Activated naive CD4-positive, alpha-beta T cell (primary cell): ENCODE data around the gene TSPAN32.
A peak's percentile ranks its signal among the peaks of the same experiment; 100 is the strongest.
"Not testable (repeated sequence)": the region's sequence is repeated elsewhere in the genome, so short reads cannot be mapped to it uniquely, and the experiment has no call there.

Source experiments
- DNase-seq, 4 experiments: peaks; one replicate each; lab custom pipeline; 2025; lab: John Stamatoyannopoulos, UW

TSPAN32 gene

DNA sequence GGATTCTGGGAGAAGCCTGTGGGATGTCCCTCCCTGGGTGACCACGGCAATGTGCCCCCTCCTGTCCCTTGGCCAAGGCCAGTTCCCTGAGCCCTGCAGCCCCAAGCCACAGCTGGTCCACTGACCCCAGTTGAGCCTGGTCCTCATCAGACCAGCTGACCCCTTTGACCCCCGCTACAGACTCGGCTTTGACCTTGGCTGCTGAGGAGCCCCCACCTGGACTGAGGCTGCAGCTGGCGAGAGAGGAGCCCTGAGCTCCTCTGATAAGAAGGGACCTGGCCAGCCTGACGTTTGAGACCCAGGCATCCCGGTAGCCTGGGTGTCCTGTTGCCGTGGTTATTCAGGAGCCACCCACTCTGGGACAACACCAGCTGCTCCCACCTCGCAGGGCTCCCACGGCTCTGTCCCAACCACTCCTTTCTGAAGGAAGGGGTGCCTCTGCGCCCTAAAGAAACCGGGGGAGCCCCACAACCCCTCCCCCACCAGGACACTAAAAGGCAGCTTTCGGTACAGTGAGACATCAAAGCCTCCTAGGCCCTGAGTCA is 34.4 kb upstream of the TSPAN32 start:
- DNase-seq, result no peak

DNA sequence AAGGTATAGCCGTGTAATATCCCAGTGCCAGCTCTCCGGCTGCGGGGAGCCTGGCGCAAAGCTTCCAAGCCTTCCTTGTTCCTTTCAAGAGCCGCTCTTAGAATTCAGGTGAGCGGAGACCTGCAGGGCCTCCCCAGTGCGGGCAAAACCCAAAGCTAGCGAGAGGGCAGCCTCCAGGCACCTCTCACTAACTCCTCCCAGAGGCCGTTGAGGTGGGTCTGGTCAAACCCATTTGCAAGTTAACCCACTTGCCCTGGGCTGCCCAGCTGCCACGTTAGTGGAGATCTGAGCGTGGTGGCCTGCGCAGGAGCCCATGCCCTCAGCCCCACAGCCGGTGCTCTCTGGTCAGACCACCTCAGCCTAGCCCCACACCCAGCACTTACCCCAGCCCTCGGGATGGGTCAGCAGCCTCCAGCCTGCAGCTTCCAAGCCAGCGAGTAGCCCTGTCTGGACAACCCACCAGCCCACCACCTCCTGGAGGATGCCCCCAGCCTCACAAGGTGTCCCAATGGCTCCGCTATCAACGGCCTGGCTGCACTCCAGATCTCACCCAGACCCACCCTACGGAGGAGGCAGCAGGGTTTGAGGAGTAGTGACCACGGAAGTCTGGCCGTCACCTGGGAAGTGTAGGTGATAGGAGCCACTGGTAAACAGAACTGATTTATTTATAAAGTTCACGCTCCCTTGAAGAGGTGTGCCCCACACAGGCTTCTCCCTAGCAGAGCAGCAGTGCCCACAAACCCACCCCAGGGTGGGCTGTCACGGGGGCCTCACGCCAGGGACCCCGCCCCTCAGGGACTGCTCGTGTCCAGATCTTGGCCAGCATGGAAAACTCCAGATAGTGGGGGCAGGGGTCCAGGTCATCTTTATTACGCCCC is 33.7 kb upstream of the TSPAN32 start:
- DNase-seq, result no peak

DNA sequence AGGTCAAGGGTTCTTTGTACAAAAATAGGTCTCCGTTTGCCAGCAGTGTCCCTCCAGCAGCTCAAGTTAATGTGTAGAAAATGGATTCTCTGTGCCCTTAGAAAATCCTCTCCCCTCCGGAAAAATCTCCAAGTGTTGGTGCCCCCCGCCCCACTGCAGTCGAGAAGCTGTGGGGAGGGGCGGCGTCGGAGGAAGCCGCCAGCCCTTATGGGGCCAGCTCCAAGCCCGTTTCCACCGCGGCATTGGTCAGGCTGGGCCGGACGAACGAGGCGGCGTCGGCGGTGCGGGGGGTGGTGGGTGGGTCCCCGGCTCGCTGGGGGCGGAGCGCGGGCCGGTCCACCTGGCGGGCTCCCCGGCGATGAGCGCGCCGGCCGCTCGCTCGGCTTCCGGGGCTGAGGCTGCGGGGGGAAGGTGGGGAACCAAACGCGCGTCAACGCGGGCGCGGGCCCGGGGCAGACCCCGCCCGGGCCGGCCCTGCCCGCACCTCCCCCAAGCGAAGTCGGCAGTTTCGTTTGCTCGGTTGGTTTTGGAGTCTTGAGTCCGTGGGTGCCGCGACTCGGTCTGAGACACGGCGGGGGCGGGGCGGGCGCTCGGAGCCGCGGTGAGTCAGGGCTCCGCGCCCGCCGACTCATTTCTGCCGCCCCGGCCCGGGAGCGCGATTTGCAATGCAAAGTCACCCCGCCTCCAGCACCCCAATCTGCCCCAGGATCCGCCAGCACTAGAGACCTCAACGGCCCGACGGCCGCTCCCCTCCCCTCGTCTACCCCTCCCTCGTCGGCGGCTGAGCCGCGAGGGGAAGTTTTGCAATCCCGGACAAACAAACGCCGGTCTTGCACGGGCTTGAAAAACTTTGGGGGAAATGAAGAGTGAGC is 32.8 kb upstream of the TSPAN32 start:
- peak in 3 of 4 experiments; percentile 25 to 54 (median 33) for DNase-seq

DNA sequence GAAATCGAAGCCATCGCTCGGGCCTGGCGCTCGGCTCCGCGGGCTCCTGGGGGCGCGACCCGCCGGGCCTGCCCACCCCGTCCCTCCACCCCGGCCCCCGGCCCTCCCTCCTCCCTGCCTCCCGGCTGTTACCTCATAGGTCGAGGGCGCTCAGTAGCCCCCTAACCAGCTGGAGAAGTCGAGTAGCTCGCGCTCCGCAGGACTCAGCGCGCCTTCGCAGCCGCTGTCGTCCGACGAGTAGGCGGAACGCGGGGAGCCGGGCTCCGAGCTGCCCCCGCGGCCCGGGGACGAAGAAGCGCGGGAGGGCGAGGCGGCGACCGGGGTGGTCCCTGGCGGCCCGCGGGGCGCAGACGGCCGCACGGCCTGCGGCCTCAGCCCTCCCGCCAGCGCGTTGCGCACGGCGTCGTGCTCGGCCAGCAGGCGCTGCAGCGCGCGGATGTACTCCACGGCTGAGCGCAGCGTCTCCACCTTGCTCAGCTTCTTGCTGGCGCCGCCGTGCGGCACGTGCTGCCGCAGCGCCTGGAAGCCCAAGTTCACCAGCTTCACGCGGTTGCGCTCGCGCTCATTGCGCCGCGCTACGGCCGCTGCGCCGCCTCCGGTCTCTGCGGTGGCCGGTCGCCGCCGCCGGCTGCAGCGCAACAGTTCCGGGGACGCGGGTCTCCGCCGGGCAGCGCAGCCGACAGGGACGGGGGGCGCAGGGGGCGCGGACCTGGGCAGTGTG is 32.1 kb upstream of the TSPAN32 start:
- DNase-seq, result peak in 2 of 4 experiments; percentile 11 to 30

DNA sequence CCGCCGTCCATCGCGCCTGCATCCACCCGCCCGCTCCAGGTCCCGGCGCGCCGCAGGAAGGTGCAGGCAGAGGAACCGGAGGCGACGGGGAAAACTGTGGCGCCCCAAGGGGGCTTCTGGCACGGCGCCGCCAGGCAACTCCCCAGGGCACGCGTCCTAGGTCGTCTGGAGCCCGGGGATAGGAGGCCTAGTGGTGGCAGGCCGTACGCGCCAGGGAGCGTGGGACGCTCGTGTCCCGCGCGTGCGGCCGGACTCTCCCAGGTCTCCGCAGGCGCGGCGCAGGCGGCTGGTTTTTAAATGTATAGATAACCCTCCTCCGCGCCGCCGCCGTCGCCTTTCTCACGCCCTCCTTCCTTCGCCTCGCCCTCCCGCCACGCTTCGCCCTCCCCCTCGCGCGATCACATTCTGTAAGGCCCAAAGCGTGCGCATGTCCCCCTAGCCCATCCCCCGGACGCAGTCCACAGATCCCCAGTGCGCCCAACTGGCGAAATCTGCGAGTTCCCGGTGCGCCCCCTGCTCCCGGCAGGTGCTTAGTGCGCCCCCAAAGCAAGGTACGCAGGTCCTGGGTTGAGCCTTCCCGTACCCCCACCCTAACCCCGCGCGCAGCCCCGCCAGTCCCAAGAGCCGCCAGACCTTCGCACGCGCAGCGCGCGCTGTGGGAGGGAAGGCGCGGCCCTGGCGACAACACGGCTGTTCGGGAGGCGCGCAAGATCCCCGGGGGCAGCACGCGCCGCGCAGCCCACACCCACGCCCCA is 31.3 kb upstream of the TSPAN32 start, which contains the start of gene ASCL2:
Gene ASCL2, minus strand, starts transcription at position 267 of the 755 bp plus-strand sequence. Its CDS starts 256 bp downstream, at position 11.
- DNase-seq, result no peak

DNA sequence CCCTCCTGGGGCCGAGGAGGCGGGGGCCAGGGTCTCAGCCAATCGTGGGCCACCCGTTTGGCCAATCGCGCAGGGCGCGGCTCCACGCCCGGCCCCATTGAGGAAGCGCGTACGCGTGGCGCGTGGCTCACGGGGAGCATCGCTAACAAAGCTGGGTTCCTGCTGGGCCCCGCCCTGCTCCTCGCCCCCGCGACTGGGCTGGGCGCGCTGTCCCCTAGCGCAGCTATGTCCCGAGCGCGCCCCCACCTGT is 30.8 kb upstream of the TSPAN32 start:
- DNase-seq, result peak in 1 of 4 experiments; percentile 18

DNA sequence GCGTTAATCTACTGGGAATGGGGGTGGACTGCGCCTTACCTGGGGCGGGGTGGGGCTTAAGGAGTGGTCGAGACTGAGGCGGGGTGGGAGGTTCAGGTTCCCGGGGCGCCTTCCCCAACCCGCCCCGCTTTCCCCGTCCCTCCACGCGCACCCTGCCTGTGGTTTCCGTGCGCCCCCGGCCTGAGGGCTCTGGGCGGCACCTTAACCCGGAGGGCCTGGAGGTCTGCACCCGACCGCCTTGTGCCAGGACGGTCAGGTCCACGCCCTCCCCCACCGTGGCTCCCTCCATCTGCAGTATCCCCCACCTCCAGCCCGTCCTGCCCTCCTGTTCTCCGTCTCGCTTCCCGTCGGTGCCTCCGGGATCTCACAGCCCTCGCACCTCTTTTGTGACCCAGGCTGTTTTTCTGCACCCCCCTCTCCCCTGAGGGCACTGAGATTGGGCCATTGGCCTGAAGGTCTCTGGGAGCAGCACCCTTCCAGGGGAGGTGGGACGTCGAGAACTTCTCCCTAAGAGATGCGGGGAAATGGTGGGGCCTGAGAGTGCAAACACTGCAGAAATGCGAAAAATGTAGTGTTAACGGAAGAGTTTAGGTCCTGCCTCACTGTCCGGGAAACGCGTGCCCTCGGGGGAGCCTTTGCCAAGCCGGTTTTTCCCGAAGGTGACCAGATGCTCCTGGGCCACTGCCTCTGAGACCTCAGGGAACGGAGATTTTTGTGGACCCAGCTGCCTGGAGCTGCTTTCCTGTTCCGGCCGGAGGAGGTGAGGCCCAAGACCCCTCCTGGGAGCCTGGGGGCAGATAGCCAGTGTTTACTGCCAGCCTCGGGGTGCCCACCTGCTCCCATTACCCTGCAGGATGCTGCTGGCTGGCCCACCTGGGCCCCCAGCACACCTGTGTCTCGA is 30.2 kb upstream of the TSPAN32 start:
- DNase-seq, result no peak

DNA sequence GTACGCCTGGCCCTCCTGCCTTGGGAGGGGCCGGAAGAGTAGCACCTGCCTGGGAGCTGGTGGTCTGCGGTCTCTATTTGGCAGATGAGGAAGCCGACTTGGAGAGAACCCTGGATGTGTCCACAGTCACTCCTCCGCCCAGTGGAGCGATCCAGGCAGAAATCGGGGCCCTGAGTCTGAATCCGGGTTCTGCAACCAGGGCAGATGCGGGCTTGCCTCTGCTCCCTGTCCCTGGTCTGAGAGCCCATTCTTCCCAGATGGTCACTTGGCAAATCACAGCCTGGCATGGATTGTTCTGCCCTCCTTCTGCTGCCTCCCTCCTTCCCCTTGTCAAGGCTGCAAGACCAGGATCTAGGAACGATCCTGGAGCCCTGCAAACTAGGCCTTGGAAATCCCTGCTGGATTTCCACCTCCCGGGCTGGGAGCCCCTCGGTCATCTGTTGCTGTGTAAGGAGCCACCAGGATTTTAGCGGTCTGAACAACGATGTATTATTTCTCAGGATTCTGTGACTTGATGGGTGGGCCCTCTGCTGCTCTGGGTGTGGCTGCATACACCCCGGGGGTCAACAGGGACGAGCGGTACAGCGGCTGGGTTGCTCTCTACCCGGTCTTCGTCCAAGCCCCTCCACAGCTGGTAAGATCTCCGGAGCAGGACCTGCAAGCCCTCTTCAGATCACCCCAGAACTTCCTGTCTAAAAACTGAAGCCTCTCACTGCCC is 29.4 kb upstream of the TSPAN32 start:
- DNase-seq, result no peak

DNA sequence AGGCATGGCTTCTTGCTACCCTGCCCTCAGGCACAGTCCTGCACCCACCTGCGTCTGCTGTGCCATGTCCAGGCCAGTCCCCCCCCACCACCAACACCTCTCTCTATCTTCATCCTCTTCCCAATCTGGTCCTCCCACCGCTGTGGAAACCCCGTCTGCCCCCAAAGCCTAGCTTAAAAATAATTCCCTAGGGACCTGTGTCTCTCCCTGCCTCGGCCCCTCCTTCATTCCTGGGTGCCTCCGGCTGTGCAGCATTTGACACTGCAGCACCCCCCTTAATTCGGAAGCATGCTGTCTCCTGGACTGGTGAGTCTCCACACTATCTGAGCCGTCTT is 28.9 kb upstream of the TSPAN32 start:
- no peak for DNase-seq

DNA sequence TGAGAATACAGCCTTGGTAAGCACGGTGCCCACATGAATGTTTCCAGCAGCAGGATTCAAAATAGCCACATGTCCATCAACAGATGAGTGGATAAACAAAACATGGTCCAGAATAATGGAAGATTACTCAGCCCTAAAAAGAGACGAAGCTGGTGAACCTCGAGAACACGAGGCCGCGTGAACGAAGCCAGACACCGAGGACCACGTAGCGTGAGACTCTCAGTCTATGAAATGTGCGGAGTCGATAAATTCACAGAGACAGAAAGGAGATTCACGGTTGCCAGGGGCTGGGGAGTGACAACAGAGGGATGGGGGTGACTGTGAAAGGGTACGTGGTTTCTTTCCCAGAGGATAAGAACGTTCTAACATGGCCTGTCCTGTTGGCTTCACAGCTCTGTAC is 28.5 kb upstream of the TSPAN32 start:
- no peak for DNase-seq

DNA sequence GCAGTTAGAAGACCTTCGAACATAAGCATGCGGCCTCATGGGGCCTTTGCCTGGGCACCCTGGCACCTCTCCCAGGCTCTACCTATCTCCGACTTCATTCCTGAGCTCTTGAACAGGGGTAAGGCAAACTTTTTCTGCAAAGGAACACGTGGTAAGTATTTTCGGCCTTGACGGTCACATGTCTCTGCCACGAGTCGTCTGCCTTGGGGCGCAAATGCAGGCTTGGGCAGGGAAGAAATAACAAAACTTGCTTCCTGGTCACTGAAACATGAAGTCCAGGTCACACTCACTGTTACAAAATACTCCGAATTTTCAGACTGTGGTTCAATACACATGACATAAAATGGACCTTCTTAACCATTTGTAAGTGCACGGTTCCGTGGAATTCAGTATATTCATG is 28.0 kb upstream of the TSPAN32 start:
- DNase-seq, result no peak

DNA sequence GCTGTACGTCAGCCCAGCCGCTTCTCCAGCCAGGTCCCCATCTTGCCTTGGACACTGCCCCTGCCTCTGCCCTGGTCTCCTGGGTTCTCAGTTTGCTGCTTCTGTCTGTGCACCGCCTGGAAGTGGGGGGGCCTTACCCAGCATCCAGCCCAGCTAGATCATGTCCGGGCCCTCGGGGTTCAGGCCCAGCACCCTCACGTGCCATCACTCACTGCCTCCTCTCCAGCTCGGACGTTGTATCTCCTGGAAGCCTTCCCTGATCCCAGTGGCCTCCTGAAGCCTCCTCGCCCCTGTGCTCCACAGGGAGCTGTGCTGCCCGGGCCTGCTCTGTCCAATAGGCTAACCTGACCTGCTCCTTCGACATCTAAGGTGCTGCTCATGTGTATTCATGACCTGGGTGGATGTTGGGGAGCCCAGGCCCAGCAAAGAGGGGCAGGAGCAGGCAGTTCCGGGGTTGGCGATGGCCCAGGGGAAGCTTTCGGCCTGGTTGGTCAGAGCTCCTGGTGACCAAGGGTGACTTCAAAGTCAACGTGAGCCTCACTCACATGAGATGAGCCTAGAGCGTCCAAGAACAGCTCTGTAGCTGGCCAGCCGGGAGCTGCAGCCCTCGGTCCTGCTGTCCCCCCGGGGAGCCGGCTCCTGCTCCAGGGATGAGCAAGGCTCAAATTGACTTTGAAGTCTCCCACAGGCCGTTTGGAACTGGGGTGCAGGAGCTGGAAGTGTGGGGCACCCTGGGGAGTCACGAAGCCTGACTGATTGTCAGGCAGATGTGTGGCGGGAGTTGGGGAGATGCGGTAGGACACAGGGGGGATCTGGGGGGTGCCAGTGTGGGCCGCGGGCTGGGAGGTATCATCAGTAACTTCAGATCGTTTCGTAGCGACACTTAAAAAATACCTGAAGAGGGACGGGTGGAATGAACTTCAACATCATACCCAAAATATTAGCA is 26.2 kb upstream of the TSPAN32 start:
- DNase-seq, result no peak

DNA sequence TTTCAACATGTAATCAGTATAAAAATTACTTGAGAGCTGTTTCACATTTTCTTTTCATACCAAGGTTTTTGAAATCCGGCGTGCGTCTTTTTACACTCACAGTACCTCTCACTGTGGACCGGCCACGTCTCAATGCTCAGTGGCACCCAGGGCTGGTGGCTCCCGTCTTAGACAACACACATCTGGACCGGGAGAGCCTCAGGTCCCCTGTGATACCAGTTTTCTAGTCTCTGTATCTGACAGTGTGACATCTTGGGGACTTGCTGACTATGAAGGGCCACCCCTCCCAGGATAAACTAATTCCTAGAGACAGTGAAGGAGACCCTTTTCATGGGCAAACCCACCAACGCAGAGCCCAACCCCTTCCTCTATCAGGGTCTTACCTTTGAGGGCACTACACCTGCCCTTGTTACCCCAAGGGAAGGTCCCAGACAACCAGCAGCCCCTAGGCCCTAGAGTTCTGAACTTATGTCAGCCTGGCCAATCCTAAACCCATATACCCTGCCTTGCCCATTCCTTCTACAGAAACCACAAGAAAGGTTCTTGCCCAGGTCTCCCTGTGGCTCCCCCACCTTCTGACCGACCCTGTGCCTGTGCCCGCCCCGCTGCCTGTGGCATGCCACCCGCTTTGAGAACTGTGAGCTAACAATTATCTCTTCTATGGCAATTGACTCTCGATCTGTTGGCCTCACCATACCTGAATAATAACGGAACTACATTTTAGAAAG is 25.4 kb upstream of the TSPAN32 start:
- DNase-seq, result no peak

DNA sequence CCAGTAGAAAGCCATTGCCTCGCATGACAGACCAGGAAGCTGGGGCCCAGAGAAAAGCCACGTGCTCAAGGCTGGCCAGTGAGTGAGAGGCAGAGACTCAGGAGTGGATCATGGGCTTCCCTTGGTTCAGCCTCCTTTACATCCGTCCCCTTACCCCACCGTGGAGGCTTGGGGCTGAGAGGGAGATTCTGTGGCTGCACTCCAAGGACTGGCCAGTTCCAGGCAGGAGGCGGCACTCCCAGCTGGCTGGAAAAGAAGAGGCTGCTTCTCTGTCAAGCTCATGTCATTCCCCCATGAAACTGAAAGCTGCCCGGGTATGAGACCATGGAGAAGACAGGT is 24.8 kb upstream of the TSPAN32 start:
- no peak for DNase-seq

DNA sequence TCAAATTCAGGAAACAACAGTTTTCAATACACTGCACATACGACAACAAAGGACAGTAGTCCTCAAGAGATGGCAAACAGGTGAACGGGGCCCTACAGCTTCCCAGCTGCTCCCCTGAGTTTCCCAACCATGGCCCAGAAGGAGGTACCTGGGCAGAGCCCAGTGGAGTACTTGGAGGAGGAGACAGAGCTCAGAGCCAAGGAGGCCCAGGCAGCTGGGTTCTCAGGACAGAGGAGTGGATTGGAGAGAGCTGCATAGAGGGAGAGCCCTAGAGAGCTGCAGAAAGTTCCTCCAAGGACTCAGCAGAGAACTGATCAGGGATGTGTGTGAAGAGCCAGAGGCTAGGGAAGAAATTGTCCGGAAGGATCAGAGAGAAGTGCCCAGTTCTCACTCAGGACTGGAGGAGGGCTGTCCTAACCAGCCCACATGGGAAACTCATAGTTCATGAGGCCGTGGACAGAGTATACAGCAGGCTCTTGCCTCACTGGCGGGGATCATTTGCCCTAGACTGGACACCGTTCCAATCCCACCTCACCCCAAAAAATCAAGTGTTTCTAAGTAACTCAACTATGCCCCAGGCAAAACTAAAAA is 23.8 kb upstream of the TSPAN32 start:
- DNase-seq, result no peak

DNA sequence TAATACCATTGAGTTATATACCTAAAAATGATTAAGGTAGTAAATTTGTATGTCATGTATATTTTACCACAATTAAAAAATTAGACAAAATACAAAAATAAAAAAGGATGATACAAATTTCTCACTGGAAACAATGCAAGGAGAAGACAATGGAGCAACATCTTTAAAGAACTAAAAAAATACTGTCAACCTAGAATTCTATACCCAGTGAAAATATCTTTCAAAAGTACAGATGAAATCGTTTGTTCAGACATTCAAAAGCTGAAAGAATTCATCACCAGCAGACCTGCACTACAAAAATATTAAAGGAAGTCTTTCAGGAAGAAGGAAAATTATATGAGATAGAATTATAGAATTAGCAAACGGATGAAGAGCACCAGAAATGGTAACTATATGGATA is 21.6 kb upstream of the TSPAN32 start:
- DNase-seq, result no peak

DNA sequence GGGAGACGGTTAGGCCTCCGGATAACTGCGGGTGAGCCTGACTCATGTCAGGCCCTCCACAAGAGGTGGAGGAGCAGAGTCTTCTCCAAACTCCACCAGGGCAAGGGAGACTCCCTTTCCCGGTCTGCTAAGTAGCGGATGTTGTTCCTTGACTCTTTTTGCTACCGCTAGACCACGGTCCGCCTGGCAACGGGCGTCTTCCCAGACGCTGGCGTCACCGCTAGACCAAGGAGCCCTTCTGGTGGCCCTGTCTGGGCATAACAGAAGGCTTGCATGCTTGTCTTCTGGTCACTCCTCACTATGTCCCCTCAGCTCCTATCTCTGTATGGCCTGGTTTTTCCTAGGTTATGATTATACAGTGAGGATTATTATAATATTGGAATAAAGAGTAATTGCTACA is 15.5 kb upstream of the TSPAN32 start:
- DNase-seq, result not testable (repeated sequence)

DNA sequence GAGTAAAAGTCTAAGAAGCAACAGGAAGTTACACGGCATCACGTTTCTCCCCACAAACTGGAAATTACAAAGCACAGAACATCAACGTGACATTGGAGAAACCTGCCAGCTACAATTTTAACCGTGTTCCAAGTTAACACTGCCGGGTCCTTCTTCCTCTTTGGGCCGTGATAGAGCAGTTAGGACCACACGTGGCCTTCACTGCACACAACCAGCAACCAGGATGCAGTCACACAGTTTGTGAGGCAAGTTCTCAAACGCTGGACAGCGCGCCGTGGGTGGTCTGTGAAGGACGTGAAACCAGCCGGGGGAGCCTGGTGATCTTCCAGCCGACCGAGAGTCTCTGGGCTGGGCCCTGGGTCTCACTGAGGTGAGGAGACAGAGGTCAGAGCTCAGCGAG is 14.7 kb upstream of the TSPAN32 start:
- DNase-seq, result no peak
